ENCODE measurements around the gene OR4M2.
"Not testable (repeated sequence)": the region's sequence is repeated elsewhere in the genome, so short reads cannot be mapped to it uniquely, and the experiment has no call there.

Gene OR4M2

GRCh38 chr15:22080227-22080626, at the start of gene OR4M2:
OR4M2 (plus strand) TSS chr15:22080527; CDS start chr15:22080625, 98 bp downstream.
- DNase-seq (ENCODE audit: low read depth in 2 of 3, low spot score in 1 of 3) = not testable (repeated sequence)

- not testable (repeated sequence) for DNase-seq (ENCODE audit: low read depth in 2 of 3, low spot score in 1 of 3)
These were observed 11.1 kb upstream of the OR4M2 start for GRCh38 chr15:22069267-22069666.

- DNase-seq (ENCODE audit: low read depth in 2 of 3, low spot score in 1 of 3) = not testable (repeated sequence)
These were observed 1.1 kb downstream of the OR4M2 start for GRCh38 chr15:22081386-22081785.

GRCh38 chr15:22098616-22099253, 18.4 kb downstream of the OR4M2 start:
- not testable (repeated sequence) for DNase-seq (ENCODE audit: low read depth in 2 of 3, low spot score in 1 of 3)

GRCh38 chr15:22099289-22099891, 19.1 kb downstream of the OR4M2 start:
- not testable (repeated sequence) for DNase-seq (ENCODE audit: low read depth in 2 of 3, low spot score in 1 of 3)

GRCh38 chr15:22122033-22122432, 41.7 kb downstream of the OR4M2 start:
- DNase-seq (ENCODE audit: low read depth in 2 of 3, low spot score in 1 of 3) = not testable (repeated sequence)

All from stimulated activated CD4-positive, alpha-beta T cell treated with anti-CD3 and anti-CD28 coated beads, Interleukin-12 subunit alpha, Interleukin-12 subunit beta, amount 100 ng/mL, for 48 hours (primary cell).